SK-N-SH (cell line): ENCODE data around the gene PPP6R2. TPM values are rescaled to one million over a fixed set of nuclear protein-coding genes. Genes with fewer than 3 reads are reported as not detected.

Experiments used
- CTCF ChIA-PET: fragments of 300-600, 350-600 bp; formaldehyde crosslinking; extraction: SDS; loops from one replicate; lab custom pipeline; 2021; lab: Yijun Ruan, JAX
- POLR2A ChIA-PET: fragments of 350-600 bp; sonication (Branson Sonifier 250); formaldehyde crosslinking; extraction: SDS; loops from one replicate; lab custom pipeline; 2020; ENCODE audit warnings: antibody characterized with exemption, inconsistent platforms; lab: Yijun Ruan, JAX
- DNase-seq: peaks from one replicate; pipeline ENCODE4 v3.0.0; 2012
- H2AFZ ChIP-seq: fragments of 200-600 bp; sonication (generic); 2 replicates; pipeline ENCODE4 v1.8.1; 2016; ENCODE audit warnings: antibody characterized with exemption, mild to moderate bottlenecking, low read depth
- H3F3A ChIP-seq: fragments of 200-600 bp; sonication (generic); replicated peaks from 2 replicates; pipeline ENCODE3; 2016; ENCODE audit warnings: antibody characterized with exemption, mild to moderate bottlenecking; ENCODE audit not compliant: insufficient read depth
- H3K27ac ChIP-seq, 2 experiments: fragments of 200-500 bp in 1 of 2; fragments of 200-600 bp in 1 of 2; sonication (Bioruptor generic) in 1 of 2; sonication (generic), shearing (Covaris generic) in 1 of 2; 2 replicates each; pipeline versions ENCODE4 v1.5.1 to v1.6.1; 2014 to 2016; ENCODE audit warnings: low read depth in 2 of 2, inconsistent platforms in 1 of 2, low read length in 1 of 2, mild to moderate bottlenecking in 1 of 2, mixed read lengths in 1 of 2
- H3K27me3 ChIP-seq: fragments of 200-600 bp; sonication (generic), shearing (Covaris generic); 2 replicates; pipeline ENCODE4 v1.6.1; 2016; ENCODE audit warnings: mixed run types; ENCODE audit not compliant: insufficient read depth
- H3K36me3 ChIP-seq, 2 experiments: fragments of 200-500 bp in 1 of 2; fragments of 200-600 bp in 1 of 2; sonication (Bioruptor generic) in 1 of 2; sonication (generic) in 1 of 2; replicated peaks in 1 of 2; 2 replicates each; pipeline versions ENCODE3 to v1.5.1; 2014 to 2016; ENCODE audit warnings: low read length in 1 of 2, mild to moderate bottlenecking in 1 of 2; ENCODE audit not compliant: insufficient read depth in 2 of 2, control insufficient read depth in 1 of 2
- H3K4me1 ChIP-seq, 2 experiments: fragments of 200-500 bp in 1 of 2; fragments of 200-600 bp in 1 of 2; sonication (Bioruptor generic) in 1 of 2; sonication (generic), shearing (Covaris generic) in 1 of 2; 2 replicates each; pipeline versions ENCODE4 v1.5.1 to v1.6.1; 2014 to 2016; ENCODE audit warnings: low read depth in 1 of 2, low read length in 1 of 2, mixed run types in 1 of 2; ENCODE audit not compliant: insufficient read depth in 2 of 2, control insufficient read depth in 1 of 2
- H3K4me2 ChIP-seq: fragments of 200-600 bp; sonication (generic), shearing (Covaris generic); 2 replicates; pipeline ENCODE4 v1.6.1; 2017; ENCODE audit warnings: mixed run types
- H3K4me3 ChIP-seq, 2 experiments: fragments of 200-500 bp in 1 of 2; fragments of 200-600 bp in 1 of 2; sonication (Bioruptor generic) in 1 of 2; sonication (generic), shearing (Covaris generic) in 1 of 2; 2 replicates each; pipeline versions ENCODE4 v1.5.1 to v1.8.1; 2014 to 2016; ENCODE audit warnings: low read depth in 2 of 2, inconsistent platforms in 1 of 2, low read length in 1 of 2, mild to moderate bottlenecking in 1 of 2, mixed read lengths in 1 of 2, moderate library complexity in 1 of 2
- H3K79me2 ChIP-seq: fragments of 200-600 bp; sonication (generic); 2 replicates; pipeline ENCODE4 v1.8.1; 2017; ENCODE audit warnings: mild to moderate bottlenecking; ENCODE audit not compliant: insufficient read depth
- H3K9ac ChIP-seq: fragments of 200-600 bp; sonication (generic); 2 replicates; pipeline ENCODE4 v1.6.1; 2017; ENCODE audit warnings: mixed run types
- H3K9me2 ChIP-seq: fragments of 200-600 bp; sonication (generic); 2 replicates; pipeline ENCODE4 v1.6.1; 2017; ENCODE audit warnings: mixed run types
- H3K9me3 ChIP-seq: fragments of 200-600 bp; sonication (generic); 2 replicates; pipeline ENCODE4 v1.6.1; 2017; ENCODE audit warnings: mixed run types, mild to moderate bottlenecking, moderate library complexity
- H4K20me1 ChIP-seq: fragments of 200-600 bp; sonication (generic); 2 replicates; pipeline ENCODE4 v1.6.1; 2017; ENCODE audit warnings: mild to moderate bottlenecking, mixed run types; ENCODE audit not compliant: insufficient read depth
- EZH2phosphoT487 ChIP-seq: fragments of 200-600 bp; sonication (generic); IDR thresholded peaks from 2 replicates; pipeline ENCODE4 v1.6.1; 2017; ENCODE audit warnings: low read depth, mixed run types, mild to moderate bottlenecking, antibody characterized with exemption, moderate library complexity, borderline replicate concordance
- GATA2 ChIP-seq: sonication (generic); formaldehyde crosslinking; IDR thresholded peaks from 2 replicates; pipeline ENCODE4 v1.5.0; 2020; ENCODE audit warnings: mild to moderate bottlenecking, missing genetic modification reagents
- NRF1 ChIP-seq: IDR thresholded peaks from 2 replicates; pipeline ENCODE4 v1.6.1; 2012; ENCODE audit warnings: low read depth, mild to moderate bottlenecking, low read length
- RCOR1 ChIP-seq: fragments of 150-350 bp; IDR thresholded peaks from 2 replicates; pipeline ENCODE4 v1.6.1; 2017; ENCODE audit warnings: antibody characterized with exemption, low read length
- RXRA ChIP-seq: IDR thresholded peaks from 2 replicates; pipeline ENCODE4 v1.4.0; 2012; ENCODE audit warnings: low read depth, mild to moderate bottlenecking, borderline replicate concordance
- USF2 ChIP-seq: fragments of 150-350 bp; IDR thresholded peaks from 2 replicates; pipeline ENCODE4 v1.6.1; 2017; ENCODE audit warnings: antibody characterized with exemption, low read length, low read depth, borderline replicate concordance
- WGBS: methylation state at CpG from one replicate; pipeline ENCODE4 v1.1.6; 2017; ENCODE audit warnings: low lambda C conversion rate; 5-methylcytosine and 5-hydroxymethylcytosine counted together
- polyA plus RNA-seq, 3 experiments: library from polyadenylated mRNA; depleted of rRNA; stranded (reverse); fragments of >200 nt; gene quantifications; 2 replicates each; pipeline ENCODE4 v1.2.3, GENCODE V29; 2012
- TF ChIP-seq, protein P1 (sequence below): fragments of 200-600 bp; sonication (generic); IDR thresholded peaks from 2 replicates; pipeline ENCODE4 v1.6.1; 2017; ENCODE audit warnings: antibody characterized with exemption, mild to moderate bottlenecking, moderate library complexity
- TF ChIP-seq, protein P2 (sequence below): IDR thresholded peaks from 2 replicates; pipeline ENCODE4; 2012

The PPP6R2 gene
- polyA plus RNA-seq, 1 of the 3 experiments (the other 2 are of a cell fraction), result 45.7 TPM

DNA sequence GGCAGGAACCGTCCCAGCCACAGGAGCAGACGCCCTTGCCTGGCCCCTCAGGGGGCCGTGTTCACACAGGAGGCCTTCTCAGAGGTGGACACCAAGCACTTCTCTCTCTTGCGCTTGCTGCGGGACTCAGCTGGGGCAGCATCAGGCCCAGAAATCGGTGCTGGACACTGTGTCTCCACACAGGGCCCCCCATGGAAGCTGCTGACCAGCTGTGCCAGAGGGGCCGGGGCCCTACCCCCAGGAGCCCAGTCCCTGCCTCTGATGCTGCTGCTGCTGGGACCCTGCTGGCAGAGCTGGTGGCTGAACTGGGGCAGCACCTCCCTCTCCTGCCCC lies 39.6 kb upstream of the PPP6R2 start (continued):
- no peak for TF ChIP-seq RXRA

DNA sequence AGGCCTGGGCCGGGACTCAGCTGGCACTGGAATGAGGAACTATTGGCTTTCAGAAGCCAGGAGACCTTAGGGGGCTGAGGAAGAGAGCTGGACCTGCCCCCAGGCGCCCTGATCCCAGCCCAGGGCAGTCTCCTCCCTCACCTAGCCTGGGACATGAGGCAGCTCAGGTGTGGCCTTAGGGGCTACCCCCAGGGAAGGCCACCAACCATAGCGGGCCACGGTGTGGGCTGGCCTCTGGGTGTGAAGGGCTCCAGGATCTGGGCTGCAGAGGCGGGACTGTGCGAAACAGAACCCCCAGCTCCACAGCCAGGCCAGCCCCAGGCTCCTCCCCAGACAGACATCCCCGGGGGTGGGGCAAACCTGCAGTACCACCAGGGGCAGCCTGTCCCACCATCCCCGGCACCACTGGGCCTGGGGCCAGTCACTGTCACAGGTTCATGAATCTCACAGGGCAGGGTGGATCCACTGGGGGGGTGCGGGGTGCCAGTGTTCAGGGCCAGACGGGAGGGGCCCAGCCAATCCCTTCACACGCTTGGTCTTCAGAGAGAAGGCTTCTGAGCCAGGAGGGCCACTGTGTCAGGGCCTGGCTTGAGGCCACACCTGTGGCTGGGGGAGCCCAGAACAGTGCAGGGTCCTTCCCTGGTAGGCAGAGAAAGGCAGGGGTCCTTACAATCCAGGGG lies 39.1 kb upstream of the PPP6R2 start:
- H3K27ac ChIP-seq, result peak overlapping the region; percentile 48 to 95
- POLR2A ChIA-PET, result no interaction called here
- H3K36me3 ChIP-seq, result peaks cover 3 to 11% of the 10 kb centered on the region in 2 experiments
- TF ChIP-seq EZH2phosphoT487 (no peak), NRF1 (no peak), GATA2 (CRISPR knock-in tag) (no peak), RCOR1 (no peak), USF2 (no peak)
- TF ChIP-seq, protein P1, sequence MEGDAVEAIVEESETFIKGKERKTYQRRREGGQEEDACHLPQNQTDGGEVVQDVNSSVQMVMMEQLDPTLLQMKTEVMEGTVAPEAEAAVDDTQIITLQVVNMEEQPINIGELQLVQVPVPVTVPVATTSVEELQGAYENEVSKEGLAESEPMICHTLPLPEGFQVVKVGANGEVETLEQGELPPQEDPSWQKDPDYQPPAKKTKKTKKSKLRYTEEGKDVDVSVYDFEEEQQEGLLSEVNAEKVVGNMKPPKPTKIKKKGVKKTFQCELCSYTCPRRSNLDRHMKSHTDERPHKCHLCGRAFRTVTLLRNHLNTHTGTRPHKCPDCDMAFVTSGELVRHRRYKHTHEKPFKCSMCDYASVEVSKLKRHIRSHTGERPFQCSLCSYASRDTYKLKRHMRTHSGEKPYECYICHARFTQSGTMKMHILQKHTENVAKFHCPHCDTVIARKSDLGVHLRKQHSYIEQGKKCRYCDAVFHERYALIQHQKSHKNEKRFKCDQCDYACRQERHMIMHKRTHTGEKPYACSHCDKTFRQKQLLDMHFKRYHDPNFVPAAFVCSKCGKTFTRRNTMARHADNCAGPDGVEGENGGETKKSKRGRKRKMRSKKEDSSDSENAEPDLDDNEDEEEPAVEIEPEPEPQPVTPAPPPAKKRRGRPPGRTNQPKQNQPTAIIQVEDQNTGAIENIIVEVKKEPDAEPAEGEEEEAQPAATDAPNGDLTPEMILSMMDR, result 0 out of 2 replicates have a peak, but pooled peaks have one; percentile 13
- TF ChIP-seq, protein P2, sequence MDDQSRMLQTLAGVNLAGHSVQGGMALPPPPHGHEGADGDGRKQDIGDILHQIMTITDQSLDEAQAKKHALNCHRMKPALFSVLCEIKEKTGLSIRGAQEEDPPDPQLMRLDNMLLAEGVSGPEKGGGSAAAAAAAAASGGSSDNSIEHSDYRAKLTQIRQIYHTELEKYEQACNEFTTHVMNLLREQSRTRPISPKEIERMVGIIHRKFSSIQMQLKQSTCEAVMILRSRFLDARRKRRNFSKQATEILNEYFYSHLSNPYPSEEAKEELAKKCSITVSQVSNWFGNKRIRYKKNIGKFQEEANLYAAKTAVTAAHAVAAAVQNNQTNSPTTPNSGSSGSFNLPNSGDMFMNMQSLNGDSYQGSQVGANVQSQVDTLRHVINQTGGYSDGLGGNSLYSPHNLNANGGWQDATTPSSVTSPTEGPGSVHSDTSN, result no peak
- peaks cover 78% of the 10 kb centered on the region for H3K79me2 ChIP-seq
- peak overlapping the region; percentile 100 for H3K4me2 ChIP-seq
- H4K20me1 ChIP-seq, result peaks cover 48% of the 10 kb centered on the region
- peak overlapping the region; percentile 43 for H3K9ac ChIP-seq
- H3K4me1 ChIP-seq, result peaks cover 46 to 67% of the 10 kb centered on the region in 2 experiments; a peak in 3 of 4 replicates
- peak; percentile 63 for DNase-seq
- H3K9me2 ChIP-seq, result no peaks in the 10 kb centered on the region
- CTCF ChIA-PET, result interaction anchor here (0.7 to 4.1 kb wide), 9 partner anchors 8 to 49 kb away, joined by 3 to 28 read pairs (median 4); partner anchors contain the start of gene DENND6B
- peaks cover 21% of the 10 kb centered on the region for H3F3A ChIP-seq
- no peak overlapping the region for H2AFZ ChIP-seq
- no peaks in the 10 kb centered on the region for H3K27me3 ChIP-seq
- 39% methylated on average over 4 of the region's 11 CpGs for WGBS
- H3K4me3 ChIP-seq, result peak overlapping the region in 1 of 2 experiments; percentile 35; a peak in 2 of 4 replicates
- no peaks in the 10 kb centered on the region for H3K9me3 ChIP-seq
